GM12891 (cell line): ENCODE measurements around the gene DNAI1.

ENCODE experiments used
- DNase-seq: peaks from one replicate; pipeline ENCODE4 v3.0.0; 2011; ENCODE audit warnings: low spot score; ENCODE audit not compliant: insufficient read length
- FAIRE-seq: peaks from 2 replicates; lab custom pipeline; 2011; peaks lifted over from hg19 to GRCh38; lab: Jason Lieb, UNC
- PAX5 ChIP-seq: IDR thresholded peaks from 2 replicates; pipeline ENCODE4 v1.6.1; 2011; ENCODE audit warnings: low read length, moderate library complexity, mild to moderate bottlenecking; ENCODE audit not compliant: insufficient read depth, severe bottlenecking
- POLR2A ChIP-seq: IDR thresholded peaks from 2 replicates; pipeline ENCODE4 v1.6.1; 2011; ENCODE audit warnings: low read depth, low read length, control low read depth
- POLR2AphosphoS5 ChIP-seq: IDR thresholded peaks from 2 replicates; pipeline ENCODE4 v1.6.1; 2011; ENCODE audit warnings: low read depth, low read length, control low read depth
- POU2F2 ChIP-seq: IDR thresholded peaks from 2 replicates; pipeline ENCODE4 v1.6.1; 2011; ENCODE audit warnings: low read depth, mild to moderate bottlenecking, control low read depth, low read length, moderate library complexity
- SPI1 ChIP-seq: IDR thresholded peaks from 2 replicates; pipeline ENCODE4 v1.6.1; 2011; ENCODE audit warnings: low read depth, low read length, control low read depth
- TAF1 ChIP-seq: IDR thresholded peaks from 2 replicates; pipeline ENCODE4 v1.6.1; 2011; ENCODE audit warnings: low read depth, low read length, control low read depth

The DNAI1 gene

DNA sequence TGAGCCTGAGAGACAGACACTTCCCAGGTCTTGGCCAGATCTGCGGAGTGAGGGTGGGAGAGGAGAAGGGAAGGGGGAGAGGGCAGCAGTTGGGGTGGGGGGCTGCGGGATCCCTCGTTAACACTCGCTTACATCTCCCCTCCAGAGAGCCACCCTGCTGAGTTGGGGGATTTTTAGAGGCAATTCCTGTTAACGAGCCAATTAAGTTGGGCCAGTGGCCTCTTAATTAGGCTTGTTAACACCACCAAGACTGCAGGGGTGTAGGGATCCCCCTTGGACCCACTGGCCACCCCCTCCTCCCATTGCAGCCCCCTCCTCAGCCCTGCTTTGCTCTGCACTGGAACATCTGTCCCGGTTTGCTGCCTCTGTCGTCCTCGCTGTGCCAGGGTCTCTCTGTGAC, 107.3 kb downstream of the DNAI1 start:
- TF ChIP-seq POLR2AphosphoS5, result no peak
- no peak for TF ChIP-seq POU2F2
- FAIRE-seq, result no peak
- DNase-seq, result no peak

DNA sequence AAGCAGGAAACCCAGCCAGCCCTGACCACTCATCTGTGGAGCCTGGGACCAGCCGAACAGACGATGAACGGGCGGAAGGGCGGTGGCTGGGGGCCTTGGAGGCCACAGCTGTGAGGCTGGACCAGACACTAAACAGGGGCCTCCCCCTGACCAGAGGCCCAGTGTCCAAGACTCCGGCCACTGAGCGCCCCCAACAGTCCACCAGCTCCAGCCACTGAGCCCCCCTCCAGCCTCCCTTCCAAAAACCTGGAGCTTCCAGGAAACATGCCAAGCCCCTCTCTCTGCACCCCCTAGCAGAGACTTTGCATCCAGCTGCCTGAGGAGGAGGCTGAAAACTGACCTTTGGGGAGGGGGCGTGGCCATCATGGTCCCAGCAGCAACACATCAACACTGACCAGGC, 107.7 kb downstream of the DNAI1 start:
- FAIRE-seq (no peak), DNase-seq (no peak)
- TF ChIP-seq PAX5, result no peak

DNA sequence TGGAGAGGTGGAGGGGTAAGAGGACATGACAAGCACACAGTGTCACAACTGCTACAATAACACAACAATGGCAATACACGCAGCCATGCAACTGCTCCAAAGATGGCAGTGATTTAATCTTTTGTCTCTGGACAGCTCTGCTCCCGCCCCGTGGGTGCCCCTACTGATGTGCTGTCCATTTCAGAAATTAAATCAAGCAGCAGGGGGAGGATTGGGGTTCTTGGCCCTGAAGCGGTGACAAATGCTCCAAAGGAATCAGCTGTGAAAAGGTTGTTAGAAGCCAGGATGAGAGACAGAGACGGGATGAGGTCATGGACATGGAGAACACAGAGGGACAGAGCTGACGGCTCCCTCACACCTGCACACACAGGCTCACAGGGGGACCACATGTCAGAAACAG, 108.4 kb downstream of the DNAI1 start:
- FAIRE-seq (no peak), DNase-seq (no peak)
- TF ChIP-seq POLR2AphosphoS5 (no peak), SPI1 (no peak), POLR2A (no peak), PAX5 (no peak), TAF1 (no peak)

DNA sequence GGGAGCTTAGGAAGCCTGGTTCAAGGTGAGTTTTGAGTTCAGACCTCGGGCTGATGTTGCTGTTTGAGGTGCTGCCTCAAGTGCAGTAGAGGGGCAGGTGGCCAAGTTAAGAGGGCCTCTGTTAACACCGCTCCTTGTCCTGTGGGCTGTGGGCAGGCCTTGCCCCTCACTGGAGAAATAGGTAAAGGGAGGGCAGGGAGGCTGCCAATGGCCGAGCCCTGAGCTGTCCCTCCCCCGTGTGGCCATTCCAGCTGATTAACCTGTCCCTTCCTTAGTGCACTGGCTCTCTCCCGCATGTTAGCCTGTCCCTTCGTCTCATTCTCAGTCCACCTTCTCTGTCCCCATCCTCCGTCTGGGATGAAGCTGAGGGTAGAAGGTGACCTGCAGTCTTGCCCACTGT, 109.5 kb downstream of the DNAI1 start:
- FAIRE-seq (no peak), DNase-seq (no peak)
- TF ChIP-seq POLR2AphosphoS5 (no peak), PAX5 (no peak), POU2F2 (no peak), POLR2A (no peak), SPI1 (no peak), TAF1 (no peak)

DNA sequence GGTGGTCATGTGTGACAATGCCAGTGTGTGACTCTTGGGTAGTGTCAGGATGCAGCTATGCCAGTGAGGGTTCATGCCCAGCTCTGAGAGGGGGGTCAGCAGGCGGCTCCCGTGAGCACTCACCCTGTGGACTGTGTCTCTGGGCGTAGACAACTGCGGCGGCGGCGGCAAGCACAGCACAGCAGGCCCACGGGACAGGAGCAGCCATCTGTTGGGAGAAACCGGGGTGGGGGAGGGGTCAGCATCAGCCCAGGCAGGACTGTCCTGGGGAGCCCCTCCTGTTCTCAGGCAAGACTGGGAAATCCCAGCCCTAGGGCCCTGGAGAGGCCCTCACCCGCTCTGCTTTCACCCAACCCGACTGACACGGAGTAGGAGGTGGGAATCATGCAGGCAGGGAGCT, 110.2 kb downstream of the DNAI1 start:
- TF ChIP-seq PAX5 (no peak), SPI1 (no peak), POU2F2 (no peak), POLR2AphosphoS5 (no peak), TAF1 (no peak), POLR2A (no peak)
- DNase-seq, result no peak
- FAIRE-seq, result no peak

DNA sequence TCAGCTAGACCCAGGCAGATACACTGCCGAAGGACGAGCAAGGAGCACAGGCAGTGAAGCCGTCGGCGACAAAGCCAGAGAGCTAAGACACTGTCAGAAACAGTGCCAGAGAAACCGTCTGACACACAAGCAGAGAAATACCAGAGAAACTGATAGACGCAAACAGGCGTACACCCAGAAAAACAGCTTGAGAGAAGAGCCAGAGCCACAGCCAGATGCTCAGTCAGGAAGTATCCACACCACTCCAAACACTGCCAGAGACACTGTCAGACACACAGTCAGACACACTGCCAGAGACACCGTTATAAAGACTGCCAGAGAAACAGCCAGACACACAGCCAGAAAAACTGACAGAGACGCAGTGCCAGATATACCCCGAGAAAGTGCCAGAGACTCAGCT, 111.8 kb downstream of the DNAI1 start:
- FAIRE-seq (no peak), DNase-seq (no peak)
- TF ChIP-seq POU2F2, result no peak
- no peak for TF ChIP-seq POLR2A
- no peak for TF ChIP-seq PAX5
- TF ChIP-seq TAF1, result no peak
- TF ChIP-seq SPI1, result no peak
- no peak for TF ChIP-seq POLR2AphosphoS5
